LNCaP clone FGC (cell line): ENCODE results near the gene TREH.
A peak's percentile ranks its signal among the peaks of the same experiment; 100 is the strongest.
"Not testable (repeated sequence)": the region's sequence is repeated elsewhere in the genome, so short reads cannot be mapped to it uniquely, and the experiment has no call there.

Experiments used
- DNase-seq: peaks from one replicate; pipeline ENCODE4 v3.0.0-alpha.2; 2011; ENCODE audit warnings: low read depth
- H3K4me3 ChIP-seq: 2 replicates; pipeline ENCODE4 v1.5.1; 2011; ENCODE audit warnings: mild to moderate bottlenecking, low read depth, low read length, control low read depth
- CTCF ChIP-seq: IDR thresholded peaks from 2 replicates; pipeline ENCODE4 v1.5.1; 2012; ENCODE audit warnings: mild to moderate bottlenecking; ENCODE audit not compliant: control insufficient read depth, insufficient read depth; ENCODE audit errors: extremely low read depth

Gene TREH

GRCh38 chr11:118690553-118691304 is 11.3 kb upstream of the TREH start:
- H3K4me3 ChIP-seq = no peak overlapping the region
- DNase-seq = no peak
- TF ChIP-seq CTCF = no peak

- TF ChIP-seq CTCF = peak; percentile 100
- H3K4me3 ChIP-seq = peak overlapping the region; percentile 44
- peak; percentile 94 for DNase-seq
Observed at GRCh38 chr11:118689852-118690552, 10.6 kb upstream of the TREH start.

- H3K4me3 ChIP-seq = peak overlapping the region; percentile 44
- no peak for DNase-seq
- TF ChIP-seq CTCF = no peak
Observed at GRCh38 chr11:118689503-118689851, 10.0 kb upstream of the TREH start.

GRCh38 chr11:118688851-118689502 is 9.5 kb upstream of the TREH start:
- H3K4me3 ChIP-seq = peak overlapping the region; percentile 44
- TF ChIP-seq CTCF = no peak
- no peak for DNase-seq

GRCh38 chr11:118688339-118688738 is 8.9 kb upstream of the TREH start:
- DNase-seq, H3K4me3 ChIP-seq: not testable (repeated sequence)

GRCh38 chr11:118687906-118688305 is 8.5 kb upstream of the TREH start:
- H3K4me3 ChIP-seq = no peak overlapping the region
- DNase-seq = no peak
- no peak for TF ChIP-seq CTCF

GRCh38 chr11:118684187-118684586 is 4.7 kb upstream of the TREH start:
- no peak overlapping the region for H3K4me3 ChIP-seq
- DNase-seq = no peak
- no peak for TF ChIP-seq CTCF

GRCh38 chr11:118682939-118683338 is 3.5 kb upstream of the TREH start:
- DNase-seq, H3K4me3 ChIP-seq: not testable (repeated sequence)
